RWPE2 (cell line): ENCODE data around the gene LRGUK.

Experiments
- ATAC-seq: fragments of 200-7000 bp; cut with Tn5 transposase; 3 replicates; pipeline ENCODE4 v1.9.1; 2021; ENCODE audit warnings: low read depth
- DNase-seq: peaks from one replicate; pipeline ENCODE4 v3.0.0-alpha.2; 2020; ENCODE audit warnings: low spot score
- H3K27ac ChIP-seq: fragments of 450-650 bp; 2 replicates; pipeline ENCODE4 v1.5.1; 2017; ENCODE audit warnings: mild to moderate bottlenecking; ENCODE audit not compliant: poor library complexity, severe bottlenecking
- H3K27me3 ChIP-seq: fragments of 250-450 bp; sonication (Bioruptor Pico); 2 replicates; pipeline ENCODE4 v1.5.1; 2021; ENCODE audit warnings: mild to moderate bottlenecking, moderate library complexity; ENCODE audit not compliant: insufficient read depth, poor library complexity, severe bottlenecking
- H3K36me3 ChIP-seq: fragments of 250-450 bp; sonication (Bioruptor Pico); 2 replicates; pipeline ENCODE4 v1.5.1; 2020; ENCODE audit warnings: low read depth, mild to moderate bottlenecking, moderate library complexity
- H3K4me1 ChIP-seq: fragments of 250-450 bp; sonication (Bioruptor Pico); 2 replicates; pipeline ENCODE4 v1.5.1; 2021; ENCODE audit warnings: mild to moderate bottlenecking, moderate library complexity; ENCODE audit not compliant: insufficient read depth, poor library complexity, severe bottlenecking
- H3K4me3 ChIP-seq: fragments of 250-450 bp; sonication (Bioruptor Pico); 2 replicates; pipeline ENCODE4 v1.5.1; 2021; ENCODE audit warnings: mild to moderate bottlenecking, moderate library complexity; ENCODE audit not compliant: severe bottlenecking
- H3K9me3 ChIP-seq: fragments of 250-450 bp; sonication (Bioruptor Pico); 2 replicates; pipeline ENCODE4 v1.5.1; 2021; ENCODE audit warnings: mild to moderate bottlenecking, moderate library complexity; ENCODE audit not compliant: severe bottlenecking
- TF ChIP-seq, protein P1 (sequence below): fragments of 450-650 bp; IDR thresholded peaks from one replicate; pipeline ENCODE4 v1.5.1; 2017; ENCODE audit warnings: mild to moderate bottlenecking, moderate library complexity; ENCODE audit not compliant: poor library complexity, severe bottlenecking

Gene LRGUK

DNA sequence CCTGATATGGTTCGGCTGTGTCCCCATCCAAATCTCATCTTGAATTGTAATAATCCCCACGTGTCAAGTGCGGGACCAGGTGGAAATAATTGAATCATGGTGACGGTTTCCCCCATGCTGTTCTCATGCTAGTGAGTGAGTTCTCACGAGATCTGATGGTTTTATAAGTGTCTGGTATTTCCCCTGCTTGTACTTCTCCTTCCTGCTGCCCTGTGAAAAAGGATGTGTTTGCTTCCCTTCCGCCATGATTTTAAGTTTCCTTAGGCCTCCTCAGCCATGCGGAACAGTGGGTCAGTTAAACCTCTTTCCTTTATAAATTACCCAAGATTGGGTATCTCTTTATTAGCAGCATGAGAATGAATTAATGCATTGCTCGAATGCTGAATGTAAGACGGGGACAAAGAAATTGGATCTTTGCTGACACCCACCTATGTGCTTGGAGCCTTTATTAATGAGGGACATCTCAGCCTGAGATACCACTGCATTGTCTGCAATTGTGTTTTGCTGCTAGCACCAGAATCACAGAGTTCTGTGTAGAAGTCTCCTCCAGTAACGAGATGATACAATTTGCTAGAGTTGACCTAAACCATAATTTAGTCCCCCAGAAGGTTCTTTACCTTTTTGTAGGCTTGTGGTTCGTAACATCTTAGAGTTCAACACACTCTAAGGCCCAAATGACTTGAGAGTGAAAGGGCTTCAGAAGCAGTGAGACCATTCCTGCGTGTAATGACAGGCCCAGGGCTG lies 160.9 kb downstream of the LRGUK start:
- no peak overlapping the region for H3K4me3 ChIP-seq
- H3K27me3 ChIP-seq: no peaks in the 10 kb centered on the region
- peaks cover 8% of the 10 kb centered on the region for H3K4me1 ChIP-seq
- no peak for DNase-seq
- TF ChIP-seq, protein P1, sequence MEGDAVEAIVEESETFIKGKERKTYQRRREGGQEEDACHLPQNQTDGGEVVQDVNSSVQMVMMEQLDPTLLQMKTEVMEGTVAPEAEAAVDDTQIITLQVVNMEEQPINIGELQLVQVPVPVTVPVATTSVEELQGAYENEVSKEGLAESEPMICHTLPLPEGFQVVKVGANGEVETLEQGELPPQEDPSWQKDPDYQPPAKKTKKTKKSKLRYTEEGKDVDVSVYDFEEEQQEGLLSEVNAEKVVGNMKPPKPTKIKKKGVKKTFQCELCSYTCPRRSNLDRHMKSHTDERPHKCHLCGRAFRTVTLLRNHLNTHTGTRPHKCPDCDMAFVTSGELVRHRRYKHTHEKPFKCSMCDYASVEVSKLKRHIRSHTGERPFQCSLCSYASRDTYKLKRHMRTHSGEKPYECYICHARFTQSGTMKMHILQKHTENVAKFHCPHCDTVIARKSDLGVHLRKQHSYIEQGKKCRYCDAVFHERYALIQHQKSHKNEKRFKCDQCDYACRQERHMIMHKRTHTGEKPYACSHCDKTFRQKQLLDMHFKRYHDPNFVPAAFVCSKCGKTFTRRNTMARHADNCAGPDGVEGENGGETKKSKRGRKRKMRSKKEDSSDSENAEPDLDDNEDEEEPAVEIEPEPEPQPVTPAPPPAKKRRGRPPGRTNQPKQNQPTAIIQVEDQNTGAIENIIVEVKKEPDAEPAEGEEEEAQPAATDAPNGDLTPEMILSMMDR: no peak
- H3K27ac ChIP-seq: no peak overlapping the region
- no peak for ATAC-seq
- no peaks in the 10 kb centered on the region for H3K9me3 ChIP-seq
- H3K36me3 ChIP-seq: no peaks in the 10 kb centered on the region

DNA sequence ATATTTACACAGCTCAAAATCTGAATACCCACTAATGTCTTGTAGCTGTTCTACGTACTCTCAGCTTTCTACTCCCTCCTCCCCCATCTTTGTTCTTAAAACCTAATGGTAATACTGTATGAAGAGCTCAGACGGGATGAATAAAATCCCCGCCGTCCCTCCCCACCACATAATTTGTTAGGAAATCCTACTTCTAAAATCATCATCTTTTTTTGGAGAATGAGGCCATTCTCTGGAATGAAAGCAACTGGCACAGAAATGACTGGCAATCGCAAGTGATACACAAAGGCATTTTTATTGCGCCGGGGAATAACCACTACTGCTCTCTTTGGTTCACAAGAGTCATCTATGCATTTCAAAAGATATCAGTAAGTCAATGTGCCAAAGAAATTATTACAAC lies 162.3 kb downstream of the LRGUK start:
- TF ChIP-seq, protein P1: no peak
- Histone ChIP-seq H3K4me1 (peaks cover 8% of the 10 kb centered on the region), H3K4me3 (no peak overlapping the region), H3K27ac (no peak overlapping the region), H3K36me3 (no peaks in the 10 kb centered on the region), H3K9me3 (no peaks in the 10 kb centered on the region), H3K27me3 (no peaks in the 10 kb centered on the region)
- ATAC-seq: no peak
- no peak for DNase-seq

DNA sequence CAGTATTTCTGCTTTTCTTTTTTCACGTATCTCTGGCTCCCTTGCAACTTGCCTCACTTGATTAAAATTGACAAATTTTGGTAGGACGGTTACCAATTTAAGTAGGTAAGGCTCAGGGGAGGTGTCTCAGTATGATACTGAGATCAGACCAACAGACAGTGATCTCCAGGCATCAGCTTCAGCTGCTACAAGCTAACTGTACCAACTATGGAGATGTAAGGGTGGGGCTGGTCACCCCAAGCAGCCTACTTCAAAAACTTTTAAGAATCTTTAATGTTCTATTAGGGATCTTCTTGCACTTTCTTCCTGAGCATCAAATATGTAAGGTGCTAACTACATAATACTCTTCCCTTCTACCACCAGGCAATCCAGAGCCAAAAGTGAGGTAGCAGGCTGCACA lies 162.7 kb downstream of the LRGUK start:
- TF ChIP-seq, protein P1: no peak
- DNase-seq: no peak
- Histone ChIP-seq H3K27ac (no peak overlapping the region), H3K36me3 (no peaks in the 10 kb centered on the region), H3K4me1 (peaks cover 8% of the 10 kb centered on the region), H3K9me3 (no peaks in the 10 kb centered on the region), H3K4me3 (no peak overlapping the region), H3K27me3 (no peaks in the 10 kb centered on the region)
- no peak; the same call in 1 of the 3 replicates for ATAC-seq

- Histone ChIP-seq H3K36me3 (no peaks in the 10 kb centered on the region), H3K4me1 (peaks cover 8% of the 10 kb centered on the region), H3K27me3 (no peaks in the 10 kb centered on the region), H3K27ac (no peak overlapping the region), H3K9me3 (no peaks in the 10 kb centered on the region), H3K4me3 (no peak overlapping the region)
- DNase-seq (no peak), ATAC-seq (peak; percentile 95)
- TF ChIP-seq, protein P1: no peak
Observed at GRCh38 chr7:134290286-134290685, 163.1 kb downstream of the LRGUK start.
